DMS114 treated with DMSO at 0.1 percent for 48 hours (cell line): ENCODE data around the gene CCL21.
A peak's percentile ranks its signal among the peaks of the same experiment; 100 is the strongest.

Experiments
- DNase-seq: peaks from one replicate; lab custom pipeline; 2025; ENCODE audit not compliant: unreplicated experiment; lab: John Stamatoyannopoulos, UW

CCL21 gene

DNA sequence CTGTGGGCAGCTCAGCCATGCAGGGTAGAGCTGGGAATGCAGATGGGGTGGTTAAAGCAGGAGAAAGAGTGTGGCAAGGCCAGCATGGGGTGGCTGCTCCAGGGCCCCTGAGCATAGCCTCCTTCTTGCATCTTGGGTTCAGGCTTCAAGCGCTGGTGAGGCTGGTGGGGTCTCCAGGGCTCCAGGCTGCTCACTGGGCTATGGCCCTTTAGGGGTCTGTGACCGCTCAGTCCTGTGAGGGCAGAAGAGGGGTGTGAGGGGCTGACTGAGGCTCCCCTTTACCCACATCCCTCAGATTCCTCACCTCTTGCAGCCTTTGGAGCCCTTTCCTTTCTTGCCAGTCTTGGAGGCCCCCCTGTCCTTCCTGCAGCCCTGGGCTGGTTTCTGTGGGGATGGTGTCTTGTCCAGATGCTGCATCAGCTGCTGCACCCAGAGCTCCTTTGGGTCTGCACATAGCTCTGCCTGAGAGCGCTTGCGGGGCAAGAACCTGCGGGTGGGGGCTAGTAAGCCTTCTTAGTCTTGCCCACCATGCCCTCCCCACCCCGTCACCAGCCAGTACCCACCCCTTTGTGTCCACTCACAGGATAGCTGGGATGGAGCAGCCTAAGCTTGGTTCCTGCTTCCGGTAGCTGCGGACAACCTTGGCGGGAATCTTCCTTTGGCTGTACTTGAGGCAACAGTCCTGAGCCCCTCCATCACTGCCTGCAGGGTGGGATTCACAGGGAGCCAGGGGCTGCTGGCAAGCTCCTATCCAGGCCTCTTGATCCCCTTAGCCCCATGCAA is 549 bp downstream of the CCL21 start:
- DNase-seq, result no peak

DNA sequence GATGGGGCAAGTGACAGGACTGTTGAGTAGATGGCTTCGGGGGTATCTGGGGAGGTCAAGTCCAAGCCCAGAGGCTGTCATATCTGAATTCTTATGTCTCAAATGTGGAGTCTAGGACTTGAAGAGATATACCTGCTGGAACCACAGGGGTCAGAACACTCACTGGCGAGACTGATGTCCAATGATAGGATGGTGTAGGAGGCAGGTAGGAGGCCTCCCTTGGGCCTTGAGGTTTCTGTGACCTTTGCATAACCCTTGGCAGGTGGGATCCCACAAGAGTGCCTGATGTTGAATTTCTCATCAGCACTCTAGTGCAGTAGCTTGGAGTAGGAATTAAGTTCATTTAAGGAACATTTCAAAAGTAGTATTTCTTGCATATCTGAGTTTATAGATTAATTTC is 2.8 kb downstream of the CCL21 start:
- no peak for DNase-seq

DNA sequence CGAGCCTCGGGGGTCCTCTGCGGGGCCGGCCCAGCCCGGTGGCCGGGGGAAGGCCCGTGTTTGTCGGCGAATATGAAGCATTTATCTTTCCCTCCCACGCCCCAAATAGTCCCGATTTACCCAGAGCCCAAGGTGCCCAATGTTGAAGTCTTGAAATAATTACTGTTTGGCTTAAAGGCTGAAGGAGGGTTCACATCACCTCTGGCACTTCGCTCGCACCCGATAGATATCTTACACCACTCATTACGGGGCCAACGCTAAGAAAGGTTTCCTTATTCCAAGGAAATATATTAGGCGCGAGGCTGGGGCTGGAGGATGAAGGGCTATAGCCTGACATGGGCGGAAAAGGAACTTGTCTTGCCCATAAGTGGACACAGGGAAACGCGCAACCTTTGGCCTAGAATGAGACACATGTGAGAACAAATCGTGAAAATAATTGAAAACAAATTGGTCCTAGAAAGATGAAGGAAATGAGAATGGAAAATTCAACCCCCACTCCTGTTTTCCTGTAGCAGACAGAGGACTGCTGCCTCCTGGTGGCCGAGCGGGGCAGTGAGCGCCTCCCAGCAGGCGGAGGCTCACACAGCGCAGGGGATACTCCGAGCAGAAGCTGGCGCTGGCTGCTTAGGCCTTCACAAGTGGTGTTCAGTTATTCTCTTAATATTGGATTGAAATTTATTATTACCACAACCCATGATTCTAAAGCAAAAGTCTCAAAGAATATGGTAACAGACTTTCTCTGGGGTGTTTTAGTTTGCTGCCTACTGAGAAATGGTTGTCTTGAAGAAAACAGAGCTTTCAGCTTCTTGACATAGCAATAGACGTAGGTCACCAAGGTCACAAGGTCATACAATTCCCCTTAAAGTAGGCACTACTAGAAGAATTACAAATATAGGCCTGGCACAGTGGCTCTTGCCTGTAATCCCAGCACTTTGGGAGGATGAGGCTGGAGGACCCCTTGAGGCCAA is 7.9 kb downstream of the CCL21 start:
- peak; percentile 21 for DNase-seq

DNA sequence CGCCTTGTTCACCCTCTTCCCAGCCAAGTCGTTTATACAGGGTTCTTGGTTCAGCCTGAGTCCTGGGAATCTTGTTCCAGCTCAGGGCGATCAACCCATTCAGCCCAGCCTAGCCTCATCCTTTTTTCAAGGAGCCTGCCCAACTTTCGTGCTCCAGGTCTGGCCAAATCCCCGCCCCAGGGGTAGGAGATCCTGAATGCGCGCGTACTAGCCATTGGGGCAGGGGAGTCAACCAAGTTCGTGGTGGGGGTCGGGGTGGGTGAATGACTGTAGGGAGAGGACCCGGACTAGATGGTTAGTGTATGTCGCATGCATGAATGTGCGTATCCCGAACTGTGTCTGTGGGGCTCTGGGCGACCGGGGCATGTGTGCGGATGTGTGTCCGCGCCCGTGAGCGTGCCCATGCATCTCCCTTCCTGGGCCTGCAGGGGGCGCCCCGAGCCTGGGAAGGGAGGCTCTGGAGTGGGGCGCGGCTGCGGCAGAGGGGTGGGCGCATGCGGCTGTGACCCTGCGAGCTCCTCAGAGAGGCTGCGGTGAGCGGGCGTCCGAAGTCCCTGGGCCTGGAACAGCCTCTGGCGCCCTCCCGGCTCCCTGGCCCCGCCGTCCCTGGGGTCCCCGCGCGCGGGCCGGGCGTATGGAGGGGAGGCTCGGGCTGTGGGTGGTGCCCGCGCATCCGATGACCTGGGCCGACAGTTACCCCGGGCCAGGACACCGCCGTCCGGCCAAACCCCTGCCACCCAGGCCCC is 8.7 kb downstream of the CCL21 start:
- DNase-seq, result no peak

DNA sequence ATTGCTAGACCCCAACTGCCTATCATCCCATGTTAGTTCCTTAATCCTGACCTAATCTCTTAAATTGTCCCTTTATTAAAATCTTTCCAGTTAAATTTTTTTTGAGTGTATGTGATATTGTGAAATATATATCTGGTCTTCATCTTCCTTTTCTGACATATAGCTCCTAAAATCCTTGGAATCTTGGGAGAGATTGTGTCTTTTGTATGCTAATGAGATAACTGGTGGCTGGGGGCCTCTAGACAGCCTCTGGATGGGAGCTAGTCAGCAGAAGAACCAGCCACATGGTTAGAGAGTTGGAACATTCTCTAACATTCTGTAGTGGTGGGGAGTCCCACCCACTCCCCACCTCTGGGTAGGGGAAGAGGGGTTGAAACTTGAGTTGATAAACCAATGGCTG is 15.1 kb downstream of the CCL21 start:
- DNase-seq, result no peak

DNA sequence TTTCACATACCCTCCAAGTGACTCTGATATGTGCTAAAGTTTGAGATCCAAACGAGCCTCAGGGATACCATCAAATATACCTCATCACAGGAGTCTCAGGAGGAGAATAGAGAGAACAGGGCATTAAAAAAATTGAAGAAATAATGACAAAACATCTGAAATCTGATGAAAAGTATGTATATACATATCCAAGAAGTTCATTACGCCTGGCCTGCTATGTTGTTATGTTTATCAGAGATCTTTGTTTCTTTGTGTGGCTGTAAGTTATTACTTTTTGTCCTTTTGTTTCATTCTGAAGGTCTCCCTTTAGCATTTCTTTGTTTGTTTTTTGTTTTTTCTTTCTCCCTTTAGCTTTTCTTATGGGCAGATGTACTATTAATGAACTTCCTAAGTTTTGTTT is 16.4 kb downstream of the CCL21 start:
- no peak for DNase-seq

DNA sequence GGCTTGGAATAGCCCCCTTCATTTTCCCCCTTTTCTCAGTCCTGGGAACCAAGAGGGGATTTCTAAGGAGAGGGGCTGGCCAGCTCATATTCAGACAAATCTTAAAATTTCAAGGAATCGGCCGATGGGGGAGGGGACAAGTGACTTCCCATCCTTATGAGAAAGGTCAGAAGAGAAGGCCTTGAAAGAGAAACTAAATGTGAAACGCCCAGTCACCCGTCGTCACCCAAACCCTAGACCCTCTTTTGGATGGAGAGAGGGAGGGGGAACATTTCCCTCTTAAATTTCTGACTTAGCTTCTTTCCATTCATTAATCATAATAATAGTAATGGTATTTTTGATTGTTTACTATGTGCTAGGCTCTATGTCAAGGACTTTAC is 18.0 kb downstream of the CCL21 start:
- DNase-seq, result no peak

DNA sequence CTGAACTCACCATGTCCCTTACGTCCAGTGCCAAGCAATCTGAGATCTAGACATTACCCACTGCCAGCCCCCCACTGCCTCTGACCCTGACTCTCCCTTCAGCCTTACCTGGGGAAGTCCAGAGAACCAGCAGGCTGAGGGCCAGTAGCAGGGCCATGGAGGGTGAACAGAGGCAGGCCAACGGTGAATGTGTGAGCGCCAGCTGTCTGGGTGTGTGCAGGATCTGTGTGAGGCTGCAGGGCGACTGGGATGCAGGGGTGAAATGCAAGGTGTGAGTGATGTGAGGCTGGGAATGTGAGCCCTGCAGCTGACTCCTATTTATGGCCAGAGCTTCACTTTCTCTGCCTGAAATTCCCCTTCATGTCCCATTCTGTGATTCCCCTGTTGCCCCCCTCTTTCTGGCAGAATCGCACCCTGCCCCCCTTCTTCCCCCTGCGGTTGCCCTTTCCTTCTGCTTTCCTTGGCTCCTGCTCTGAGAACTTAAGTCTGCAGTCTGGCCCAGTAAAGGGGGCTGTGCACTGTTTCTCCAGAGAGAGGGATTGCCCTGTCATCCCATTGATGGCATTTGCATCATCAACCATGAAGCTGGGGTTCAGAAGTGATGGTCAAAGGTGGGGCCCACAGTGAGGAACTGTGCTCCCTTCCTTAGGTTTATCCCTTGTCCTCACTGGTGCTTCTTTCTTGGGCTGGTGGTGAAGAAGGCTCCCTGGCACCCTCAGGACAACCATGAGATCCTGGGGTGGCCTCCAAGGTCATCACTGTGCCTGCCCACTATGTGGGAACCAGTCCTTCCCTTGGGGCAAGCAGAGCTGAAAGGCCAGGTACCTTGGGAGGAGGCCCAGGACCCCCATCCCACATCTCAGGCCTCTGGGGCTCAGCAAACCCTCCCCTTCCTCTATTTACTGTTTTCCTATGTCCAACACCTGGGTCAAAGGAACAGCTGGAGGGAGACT is 18.7 kb downstream of the CCL21 start, which contains the start of gene CCL19:
CCL19 (minus strand) TSS at position 294 of the 953 bp plus-strand sequence; CDS start at position 157, 137 bp downstream.
- DNase-seq, result no peak

DNA sequence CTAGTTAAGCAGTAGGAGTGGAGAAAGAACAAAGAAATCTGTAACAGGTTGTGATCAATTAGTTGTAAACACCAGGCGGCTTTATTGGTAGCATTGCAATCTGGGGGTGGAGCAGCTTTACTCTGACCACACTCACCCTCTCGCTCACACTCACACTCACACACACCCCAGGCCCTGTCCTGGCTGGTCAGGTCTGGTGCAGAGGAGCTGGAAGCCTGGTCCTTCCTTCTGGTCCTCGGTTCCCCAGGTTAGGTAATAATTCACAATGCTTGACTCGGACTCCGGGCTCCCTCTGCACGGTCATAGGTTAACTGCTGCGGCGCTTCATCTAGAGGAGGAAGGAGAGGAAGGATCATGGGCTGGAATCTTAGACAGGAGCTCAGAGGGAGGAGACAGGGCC is 20.4 kb downstream of the CCL21 start:
- DNase-seq, result no peak

DNA sequence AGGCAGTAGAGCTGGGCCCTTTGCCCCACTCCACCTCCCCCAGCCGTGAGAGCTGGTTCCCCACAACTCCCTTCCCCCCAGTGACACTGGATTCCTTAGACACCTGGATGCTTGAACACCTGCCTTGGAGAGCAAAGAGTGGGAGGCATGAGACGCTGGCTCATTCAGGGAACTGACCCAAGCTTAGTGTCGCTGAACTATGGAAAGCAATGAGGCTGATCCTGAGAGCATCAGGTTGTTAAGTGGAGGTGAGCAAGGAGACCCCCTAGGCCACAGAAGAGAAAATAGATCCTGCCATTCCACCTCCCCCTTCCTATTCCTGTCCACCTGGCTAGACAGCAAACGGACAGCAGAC is 20.8 kb downstream of the CCL21 start:
- DNase-seq, result no peak

DNA sequence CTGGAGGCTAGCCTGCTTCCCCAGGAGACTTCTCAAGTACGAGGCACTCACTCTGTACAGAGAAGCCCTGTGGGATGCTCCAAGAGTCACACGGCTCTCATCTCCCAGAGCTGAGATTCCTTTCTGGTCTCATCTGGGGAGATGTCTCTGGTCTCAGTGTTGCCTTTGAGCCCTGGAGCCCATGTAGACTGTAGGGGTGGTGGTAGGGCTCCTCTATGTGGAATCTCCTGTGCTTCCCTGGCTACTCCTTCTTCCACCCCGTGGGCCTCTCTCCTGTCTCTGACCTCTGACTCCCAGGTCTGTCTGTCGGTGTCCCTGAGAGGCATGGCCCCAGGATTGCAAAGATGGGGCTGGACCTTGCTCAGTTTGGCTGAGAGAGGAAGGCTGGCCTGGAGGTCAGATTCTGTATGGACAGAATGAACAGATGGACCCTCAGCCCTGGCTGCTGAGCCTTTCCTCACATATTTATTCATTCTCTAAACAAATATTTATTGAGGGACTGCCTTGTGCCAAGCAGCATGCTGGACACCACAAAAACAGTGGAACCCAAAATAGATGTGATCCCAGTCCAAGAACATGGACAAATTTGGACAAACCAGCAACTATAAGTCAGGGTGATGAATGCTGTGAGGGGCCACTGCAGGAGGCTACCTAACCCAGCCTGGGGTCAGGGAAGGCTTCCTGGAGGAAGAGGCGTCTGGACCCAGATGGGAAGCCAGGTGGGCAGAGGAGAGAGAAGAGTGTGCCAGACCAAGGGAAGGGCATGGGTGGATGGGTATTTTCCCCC is 21.4 kb downstream of the CCL21 start:
- no peak for DNase-seq

DNA sequence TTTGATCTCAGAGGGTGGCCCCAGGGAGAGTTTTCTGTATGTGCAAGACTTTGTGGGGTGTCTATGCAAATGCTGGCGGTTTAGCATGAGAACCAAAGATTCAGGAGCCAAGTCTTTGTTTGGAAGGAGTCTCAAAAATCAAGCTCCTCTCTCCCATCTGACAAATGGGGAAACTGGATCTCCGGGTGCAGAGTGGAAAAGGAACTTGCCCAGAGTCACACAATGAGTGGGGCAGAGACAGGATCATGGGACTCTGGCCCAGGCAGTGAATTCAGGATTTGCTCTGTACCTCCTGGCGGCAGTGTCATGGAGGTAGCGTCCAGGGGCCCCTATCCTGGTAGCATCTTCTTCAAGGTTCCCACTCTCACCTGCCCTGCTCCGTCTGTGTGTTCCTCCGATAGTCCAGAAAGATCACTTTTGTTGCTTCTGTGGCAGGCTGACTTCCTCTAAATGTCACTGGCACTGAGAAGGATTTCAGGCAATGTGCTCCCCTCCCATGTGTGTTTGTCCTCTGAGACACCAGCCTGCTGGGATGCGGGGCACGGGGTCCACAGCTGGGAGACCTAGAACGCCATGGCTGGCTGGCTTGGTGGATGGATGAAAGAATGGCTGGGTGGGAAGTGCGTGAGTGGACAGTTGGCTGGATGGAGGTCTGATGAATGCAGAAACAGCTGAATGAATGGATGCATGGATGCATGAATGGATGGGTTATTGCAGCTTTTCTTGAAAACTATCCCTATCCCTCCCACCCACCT is 22.5 kb downstream of the CCL21 start:
- no peak for DNase-seq

DNA sequence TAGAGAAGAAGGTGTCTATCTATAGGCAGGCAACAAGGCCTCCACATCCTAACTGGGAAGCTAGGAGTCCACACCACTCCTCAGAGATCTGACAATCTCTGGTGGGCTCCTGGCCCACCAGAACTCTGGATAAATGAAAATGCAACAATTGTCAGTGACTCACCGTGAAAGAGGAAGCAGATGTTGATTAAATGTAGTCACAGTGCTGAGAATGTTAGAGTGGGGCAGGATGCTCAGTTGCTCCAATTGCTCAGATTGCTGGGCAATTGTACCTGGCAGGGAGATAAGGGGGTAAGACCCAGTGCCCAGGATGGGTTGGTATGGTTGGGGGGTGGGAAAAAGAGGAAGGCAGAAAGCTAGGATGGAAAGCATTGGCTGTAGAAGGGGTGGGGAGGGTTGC is 23.2 kb downstream of the CCL21 start:
- no peak for DNase-seq

DNA sequence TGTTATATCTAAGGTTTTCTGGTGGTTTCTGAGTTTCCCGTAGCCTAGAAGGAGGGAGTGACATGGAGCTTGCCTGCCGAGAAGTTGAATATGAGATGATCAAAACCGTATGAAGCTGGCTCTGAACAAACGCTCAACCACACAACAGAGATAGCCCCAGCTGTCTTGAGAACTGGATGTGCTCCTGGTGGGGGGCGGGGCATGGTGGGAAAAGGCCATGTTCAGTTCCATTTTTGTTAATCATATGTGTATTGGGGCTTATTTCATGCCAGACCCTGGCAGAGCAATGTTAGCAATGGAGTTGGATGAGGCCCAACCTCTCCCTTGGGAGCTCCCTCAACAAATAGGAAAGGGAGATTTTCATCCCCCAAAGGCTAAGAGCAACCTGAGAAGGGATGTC is 23.7 kb downstream of the CCL21 start:
- no peak for DNase-seq

DNA sequence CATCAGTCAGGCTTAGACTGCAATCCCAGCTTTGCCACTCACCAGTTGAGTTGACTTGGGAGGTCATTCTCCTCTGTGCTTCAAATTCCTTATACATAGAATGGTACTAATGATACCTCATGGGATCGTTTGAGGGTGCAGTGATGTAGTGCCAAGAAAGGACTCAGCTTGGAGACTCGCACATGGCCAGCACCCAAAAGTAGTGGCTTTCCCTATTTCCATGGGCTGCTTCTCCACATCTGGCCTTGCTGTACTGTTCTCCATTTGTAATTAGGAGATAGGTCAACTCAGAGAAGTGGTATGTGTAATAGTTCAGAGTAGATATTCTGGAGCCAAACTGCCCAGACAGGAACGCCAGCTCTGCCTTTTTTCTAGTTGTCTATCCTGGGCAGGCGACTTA is 24.3 kb downstream of the CCL21 start:
- no peak for DNase-seq

DNA sequence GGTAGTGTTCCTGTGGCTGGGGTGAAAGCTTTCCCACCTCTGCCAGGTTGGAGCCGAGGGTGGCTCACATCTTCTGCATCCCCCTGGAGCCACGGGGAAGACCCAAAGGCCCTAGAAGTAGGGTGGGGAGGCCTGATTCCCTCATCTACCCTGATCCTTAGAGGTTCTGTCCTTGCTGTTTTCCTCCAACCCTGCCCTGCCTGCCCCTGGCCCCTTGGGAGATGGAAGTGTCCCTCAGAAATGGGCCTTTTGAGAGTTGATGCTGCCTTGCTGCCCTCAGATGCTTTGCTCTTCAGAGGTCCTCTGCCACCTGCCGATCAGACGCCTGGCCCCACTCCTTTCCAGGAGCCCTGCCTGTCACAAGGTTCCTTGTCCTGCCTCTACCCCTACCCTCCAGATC is 25.1 kb downstream of the CCL21 start:
- DNase-seq, result no peak

DNA sequence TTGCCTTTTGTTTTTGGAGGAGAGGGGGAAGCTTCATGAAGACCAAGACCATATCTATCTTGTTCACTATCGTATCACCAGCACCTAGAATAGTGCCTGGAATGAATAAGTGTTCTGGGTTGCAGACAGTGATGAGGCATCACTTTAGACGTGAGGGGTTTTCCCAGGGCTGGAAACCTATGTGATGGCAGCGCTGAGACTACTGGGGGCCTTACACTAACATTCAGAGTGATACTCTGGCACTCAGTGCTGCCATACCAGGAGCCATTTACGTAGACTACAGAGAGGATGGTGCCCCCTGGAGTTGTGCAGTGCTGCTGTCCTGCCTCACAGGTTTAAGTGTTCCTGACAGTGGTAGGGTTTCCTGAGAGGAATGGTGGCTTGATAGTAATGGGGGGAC is 25.8 kb downstream of the CCL21 start:
- DNase-seq, result no peak

DNA sequence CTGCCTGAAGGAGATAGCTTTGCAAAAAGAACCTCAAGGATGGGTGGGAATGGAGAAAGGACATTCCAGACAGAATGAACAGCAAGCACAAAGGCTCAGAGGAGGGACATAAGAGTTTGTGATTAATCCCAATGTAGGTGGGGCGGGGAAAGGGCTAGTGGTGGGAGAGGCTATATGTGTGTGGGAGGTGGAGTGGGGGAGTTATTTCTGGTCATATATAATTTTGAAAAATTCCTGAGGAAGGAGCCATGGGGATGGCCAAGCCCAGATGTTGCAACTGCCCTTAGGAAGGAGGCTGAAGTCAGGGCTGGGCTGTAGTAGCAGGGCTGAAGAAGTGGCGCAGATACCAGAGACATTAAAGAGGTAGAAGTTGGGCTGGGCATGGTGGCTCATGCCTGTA is 34.1 kb downstream of the CCL21 start:
- no peak for DNase-seq
